WTC11 (cell line): Measurements from ENCODE around the gene INSM2.

Source experiments
- GABPB1 ChIP-seq: sonication (generic); formaldehyde crosslinking; IDR thresholded peaks from 2 replicates; pipeline ENCODE4 v1.8.1; 2023; ENCODE audit warnings: mild to moderate bottlenecking, missing genetic modification reagents
- TF ChIP-seq, protein P1 (sequence below): sonication (generic); formaldehyde crosslinking; IDR thresholded peaks from 2 replicates; pipeline ENCODE4 v1.8.0; 2022; ENCODE audit warnings: mild to moderate bottlenecking, missing genetic modification reagents
- TF ChIP-seq, protein P2 (sequence below): fragments of 200-600 bp; IDR thresholded peaks from 2 replicates; pipeline ENCODE4 v1.8.0; 2022; ENCODE audit warnings: antibody characterized with exemption
- TF ChIP-seq, protein P3 (sequence below): sonication (generic); formaldehyde crosslinking; IDR thresholded peaks from 2 replicates; pipeline ENCODE4 v1.8.0; 2022; ENCODE audit warnings: missing genetic modification reagents

DNA sequence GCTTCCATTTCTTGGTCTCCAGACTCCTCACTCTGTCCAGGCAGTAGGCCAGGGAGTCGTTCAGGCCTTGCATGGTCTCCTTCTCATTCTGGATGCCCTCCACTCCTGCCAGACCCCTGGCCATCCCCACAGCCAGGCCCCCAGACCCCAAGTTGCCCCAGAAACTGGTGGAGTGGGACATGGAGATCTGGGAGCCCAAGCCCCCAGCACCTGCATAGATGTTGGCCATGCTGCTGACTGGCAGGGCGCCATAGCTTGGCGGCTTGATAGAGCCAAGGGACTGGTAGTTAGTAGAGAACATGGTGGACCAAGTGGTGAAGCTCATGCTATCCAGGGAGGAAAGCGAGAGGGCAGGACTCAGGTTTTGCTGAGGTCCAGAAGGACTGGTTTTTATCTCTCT, 21.2 kb upstream of the INSM2 start:
- TF ChIP-seq, protein P1, sequence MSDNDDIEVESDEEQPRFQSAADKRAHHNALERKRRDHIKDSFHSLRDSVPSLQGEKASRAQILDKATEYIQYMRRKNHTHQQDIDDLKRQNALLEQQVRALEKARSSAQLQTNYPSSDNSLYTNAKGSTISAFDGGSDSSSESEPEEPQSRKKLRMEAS, result no peak
- TF ChIP-seq, protein P2, sequence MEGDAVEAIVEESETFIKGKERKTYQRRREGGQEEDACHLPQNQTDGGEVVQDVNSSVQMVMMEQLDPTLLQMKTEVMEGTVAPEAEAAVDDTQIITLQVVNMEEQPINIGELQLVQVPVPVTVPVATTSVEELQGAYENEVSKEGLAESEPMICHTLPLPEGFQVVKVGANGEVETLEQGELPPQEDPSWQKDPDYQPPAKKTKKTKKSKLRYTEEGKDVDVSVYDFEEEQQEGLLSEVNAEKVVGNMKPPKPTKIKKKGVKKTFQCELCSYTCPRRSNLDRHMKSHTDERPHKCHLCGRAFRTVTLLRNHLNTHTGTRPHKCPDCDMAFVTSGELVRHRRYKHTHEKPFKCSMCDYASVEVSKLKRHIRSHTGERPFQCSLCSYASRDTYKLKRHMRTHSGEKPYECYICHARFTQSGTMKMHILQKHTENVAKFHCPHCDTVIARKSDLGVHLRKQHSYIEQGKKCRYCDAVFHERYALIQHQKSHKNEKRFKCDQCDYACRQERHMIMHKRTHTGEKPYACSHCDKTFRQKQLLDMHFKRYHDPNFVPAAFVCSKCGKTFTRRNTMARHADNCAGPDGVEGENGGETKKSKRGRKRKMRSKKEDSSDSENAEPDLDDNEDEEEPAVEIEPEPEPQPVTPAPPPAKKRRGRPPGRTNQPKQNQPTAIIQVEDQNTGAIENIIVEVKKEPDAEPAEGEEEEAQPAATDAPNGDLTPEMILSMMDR, result no peak
- TF ChIP-seq GABPB1 (CRISPR knock-in tag), result no peak
- TF ChIP-seq, protein P3, sequence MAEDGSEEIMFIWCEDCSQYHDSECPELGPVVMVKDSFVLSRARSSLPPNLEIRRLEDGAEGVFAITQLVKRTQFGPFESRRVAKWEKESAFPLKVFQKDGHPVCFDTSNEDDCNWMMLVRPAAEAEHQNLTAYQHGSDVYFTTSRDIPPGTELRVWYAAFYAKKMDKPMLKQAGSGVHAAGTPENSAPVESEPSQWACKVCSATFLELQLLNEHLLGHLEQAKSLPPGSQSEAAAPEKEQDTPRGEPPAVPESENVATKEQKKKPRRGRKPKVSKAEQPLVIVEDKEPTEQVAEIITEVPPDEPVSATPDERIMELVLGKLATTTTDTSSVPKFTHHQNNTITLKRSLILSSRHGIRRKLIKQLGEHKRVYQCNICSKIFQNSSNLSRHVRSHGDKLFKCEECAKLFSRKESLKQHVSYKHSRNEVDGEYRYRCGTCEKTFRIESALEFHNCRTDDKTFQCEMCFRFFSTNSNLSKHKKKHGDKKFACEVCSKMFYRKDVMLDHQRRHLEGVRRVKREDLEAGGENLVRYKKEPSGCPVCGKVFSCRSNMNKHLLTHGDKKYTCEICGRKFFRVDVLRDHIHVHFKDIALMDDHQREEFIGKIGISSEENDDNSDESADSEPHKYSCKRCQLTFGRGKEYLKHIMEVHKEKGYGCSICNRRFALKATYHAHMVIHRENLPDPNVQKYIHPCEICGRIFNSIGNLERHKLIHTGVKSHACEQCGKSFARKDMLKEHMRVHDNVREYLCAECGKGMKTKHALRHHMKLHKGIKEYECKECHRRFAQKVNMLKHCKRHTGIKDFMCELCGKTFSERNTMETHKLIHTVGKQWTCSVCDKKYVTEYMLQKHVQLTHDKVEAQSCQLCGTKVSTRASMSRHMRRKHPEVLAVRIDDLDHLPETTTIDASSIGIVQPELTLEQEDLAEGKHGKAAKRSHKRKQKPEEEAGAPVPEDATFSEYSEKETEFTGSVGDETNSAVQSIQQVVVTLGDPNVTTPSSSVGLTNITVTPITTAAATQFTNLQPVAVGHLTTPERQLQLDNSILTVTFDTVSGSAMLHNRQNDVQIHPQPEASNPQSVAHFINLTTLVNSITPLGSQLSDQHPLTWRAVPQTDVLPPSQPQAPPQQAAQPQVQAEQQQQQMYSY (CRISPR knock-in tag), result no peak
